22Rv1 (cell line): Measurements from ENCODE around the gene SLC6A8.

Source experiments
- H3K27ac ChIP-seq: fragments of 450-650 bp; 2 replicates; pipeline ENCODE4 v1.5.1; 2017
- CTCF ChIP-seq: fragments of 450-650 bp; IDR thresholded peaks from 2 replicates; pipeline ENCODE4 v1.5.1; 2017; ENCODE audit warnings: mild to moderate bottlenecking
- ZFX ChIP-seq: fragments of 450-650 bp; IDR thresholded peaks from 2 replicates; pipeline ENCODE4 v1.6.1; 2017; ENCODE audit warnings: antibody characterized with exemption, borderline replicate concordance

SLC6A8 gene

GRCh38 chrX:153732401-153732800, 44.7 kb downstream of the SLC6A8 start:
- no peak overlapping the region for H3K27ac ChIP-seq

GRCh38 chrX:153733651-153734240, 46.0 kb downstream of the SLC6A8 start:
- no peak for TF ChIP-seq ZFX
- no peak for TF ChIP-seq CTCF
- H3K27ac ChIP-seq, result no peak overlapping the region

More at GRCh38 chrX:153732401-153732800, 44.7 kb downstream of the SLC6A8 start:
- TF ChIP-seq ZFX, result no peak
- no peak for TF ChIP-seq CTCF

- no peak overlapping the region for H3K27ac ChIP-seq
- TF ChIP-seq CTCF (no peak), ZFX (no peak)
These were observed 47.1 kb downstream of the SLC6A8 start for GRCh38 chrX:153734871-153735270.

- TF ChIP-seq ZFX (no peak), CTCF (no peak)
- H3K27ac ChIP-seq, result no peak overlapping the region
These were observed 47.5 kb downstream of the SLC6A8 start for GRCh38 chrX:153735274-153735673.

- H3K27ac ChIP-seq, result no peak overlapping the region
- TF ChIP-seq CTCF (no peak), ZFX (no peak)
These were observed 48.5 kb downstream of the SLC6A8 start for GRCh38 chrX:153736071-153736820.

GRCh38 chrX:153736871-153737441, 49.2 kb downstream of the SLC6A8 start:
- TF ChIP-seq ZFX (no peak), CTCF (no peak)

GRCh38 chrX:153738056-153738605, 50.4 kb downstream of the SLC6A8 start:
- H3K27ac ChIP-seq, result no peak overlapping the region
- TF ChIP-seq CTCF, result no peak

More at GRCh38 chrX:153736871-153737441, 49.2 kb downstream of the SLC6A8 start:
- H3K27ac ChIP-seq, result no peak overlapping the region
